Brain pericyte (primary cell): Measurements from ENCODE around the gene B4GALNT1.
"Not testable (repeated sequence)": the region's sequence is repeated elsewhere in the genome, so short reads cannot be mapped to it uniquely, and the experiment has no call there.

Source experiments
- DNase-seq: peaks from one replicate; pipeline ENCODE4 v3.0.0-alpha.2; 2012; ENCODE audit warnings: low read depth, low spot score

B4GALNT1 gene

DNA sequence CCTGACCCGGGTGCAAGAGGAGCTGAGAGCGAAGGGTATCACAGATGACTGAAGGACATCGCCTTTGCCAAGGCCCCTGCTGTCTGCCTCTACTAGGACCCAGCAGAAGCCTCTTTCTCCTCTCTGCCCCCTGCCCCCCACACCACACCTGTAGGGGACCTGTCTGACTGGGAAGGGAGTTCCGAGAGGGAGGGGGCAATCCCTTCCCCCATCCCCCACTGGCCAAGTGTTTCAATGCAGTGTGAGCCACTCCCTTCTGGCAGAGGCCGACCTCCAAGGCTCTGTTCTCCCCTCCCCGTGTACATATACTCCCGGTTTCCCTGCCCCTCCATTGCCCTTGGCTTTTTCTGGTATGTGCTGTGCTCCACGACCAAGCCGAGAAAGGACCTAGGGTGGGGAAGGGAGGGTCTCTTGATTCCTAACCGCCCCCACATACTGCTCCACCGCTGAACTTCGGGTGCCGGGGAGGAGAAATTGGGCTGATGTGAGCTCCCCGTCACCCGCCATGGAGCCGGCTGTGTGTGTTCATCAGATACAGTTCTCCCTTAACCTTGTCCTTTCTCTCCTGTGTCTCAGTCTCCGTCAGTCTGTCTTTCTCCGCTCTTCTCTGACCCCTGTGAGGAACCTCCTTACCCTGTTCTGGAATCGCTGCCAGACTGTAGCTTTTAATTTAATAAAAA, 23.8 kb downstream of the B4GALNT1 start:
- no peak for DNase-seq

DNA sequence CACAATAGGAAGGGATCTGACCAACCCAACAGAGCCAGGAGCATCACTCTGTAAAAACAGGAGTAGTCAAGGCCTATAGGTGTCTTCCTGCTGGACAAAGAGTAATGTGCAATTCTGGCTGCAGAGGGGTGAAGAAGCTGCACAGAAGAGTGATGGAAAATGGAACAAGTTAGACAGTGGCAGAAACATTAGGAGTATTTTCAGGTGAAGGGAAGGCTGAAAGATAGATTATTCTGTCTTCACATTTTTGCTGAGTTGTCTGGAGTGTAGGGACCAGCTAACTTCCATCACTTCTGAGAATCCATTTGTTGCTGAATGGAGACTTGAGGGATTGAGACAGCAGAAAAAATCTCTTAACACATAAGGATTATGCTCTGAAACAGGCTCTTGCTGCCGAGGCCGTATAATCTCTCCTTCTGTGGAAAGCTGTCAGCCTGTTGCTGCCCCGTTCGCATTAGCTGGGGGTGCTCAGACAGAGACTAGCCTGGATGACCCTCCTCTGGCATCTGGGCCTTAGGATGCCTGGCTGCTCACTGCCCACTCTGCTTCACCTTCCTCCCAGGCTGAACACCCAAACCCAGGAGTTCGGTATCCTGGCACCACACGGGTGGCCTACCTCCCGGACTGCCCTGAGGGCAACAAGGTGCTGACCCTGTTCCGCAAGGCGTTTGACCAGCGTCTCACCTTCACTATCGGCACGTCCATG, 24.9 kb downstream of the B4GALNT1 start:
- DNase-seq, result no peak

DNA sequence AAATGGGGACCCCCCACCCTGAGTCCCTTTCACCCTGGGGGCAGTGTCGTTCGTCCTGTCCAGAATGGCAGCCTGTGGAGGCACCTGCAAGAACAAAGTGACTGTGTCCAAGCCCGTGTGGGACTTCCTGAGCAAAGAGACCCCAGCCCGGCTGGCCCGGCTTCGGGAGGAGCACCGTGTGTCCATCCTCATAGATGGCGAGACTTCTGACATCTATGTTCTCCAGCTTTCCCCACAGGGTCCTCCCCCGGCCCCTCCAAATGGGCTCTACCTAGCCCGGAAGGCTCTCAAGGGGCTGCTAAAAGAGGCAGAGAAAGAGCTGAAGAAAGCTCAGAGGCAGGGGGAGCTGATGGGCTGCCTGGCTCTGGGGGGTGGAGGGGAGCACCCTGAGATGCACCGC, 26.2 kb downstream of the B4GALNT1 start:
- DNase-seq, result no peak

DNA sequence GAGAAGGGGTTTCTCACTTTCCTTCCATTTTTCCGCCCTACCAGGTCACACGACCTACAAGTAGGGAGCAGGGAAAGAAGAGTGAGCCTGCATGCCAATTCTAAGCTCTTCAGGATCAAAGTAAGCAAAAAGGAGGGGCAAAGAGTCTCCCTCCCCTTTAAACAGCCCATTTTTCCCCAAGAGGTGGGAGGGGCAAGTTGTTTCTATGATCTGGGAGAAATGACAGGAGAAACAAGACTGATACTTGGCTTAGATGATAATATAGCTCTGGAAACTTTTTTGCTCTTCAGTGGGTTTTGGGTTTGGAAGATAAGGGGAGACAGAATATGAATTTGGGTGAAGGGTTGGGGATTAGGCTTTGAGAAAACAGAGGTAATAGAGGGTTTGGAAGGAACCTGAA, 26.6 kb downstream of the B4GALNT1 start:
- DNase-seq, result no peak

DNA sequence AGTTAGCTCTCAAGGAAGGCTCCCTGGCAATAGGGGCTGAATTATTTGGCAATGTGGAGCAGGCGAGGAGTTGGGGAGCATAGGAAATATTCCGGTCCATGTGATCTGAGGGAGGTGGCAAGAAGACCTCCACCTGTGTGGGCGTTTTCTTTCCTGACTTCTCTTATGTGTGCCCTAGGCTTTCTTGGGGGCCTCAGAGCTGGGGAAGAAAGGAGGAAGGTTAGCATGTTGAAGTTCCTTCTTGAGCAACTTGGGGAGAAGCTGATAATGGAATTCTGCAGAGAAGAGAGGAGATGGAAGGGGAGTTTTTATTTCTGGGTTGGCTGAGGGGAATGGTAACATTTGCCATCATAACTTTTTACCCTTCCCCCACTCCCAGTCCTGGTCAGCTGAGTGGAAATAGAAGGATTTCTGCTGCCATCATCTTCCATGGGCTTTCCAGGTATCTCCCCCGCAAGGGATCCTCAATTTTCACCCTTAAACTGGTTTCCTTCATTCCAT, 27.1 kb downstream of the B4GALNT1 start:
- DNase-seq, result no peak

DNA sequence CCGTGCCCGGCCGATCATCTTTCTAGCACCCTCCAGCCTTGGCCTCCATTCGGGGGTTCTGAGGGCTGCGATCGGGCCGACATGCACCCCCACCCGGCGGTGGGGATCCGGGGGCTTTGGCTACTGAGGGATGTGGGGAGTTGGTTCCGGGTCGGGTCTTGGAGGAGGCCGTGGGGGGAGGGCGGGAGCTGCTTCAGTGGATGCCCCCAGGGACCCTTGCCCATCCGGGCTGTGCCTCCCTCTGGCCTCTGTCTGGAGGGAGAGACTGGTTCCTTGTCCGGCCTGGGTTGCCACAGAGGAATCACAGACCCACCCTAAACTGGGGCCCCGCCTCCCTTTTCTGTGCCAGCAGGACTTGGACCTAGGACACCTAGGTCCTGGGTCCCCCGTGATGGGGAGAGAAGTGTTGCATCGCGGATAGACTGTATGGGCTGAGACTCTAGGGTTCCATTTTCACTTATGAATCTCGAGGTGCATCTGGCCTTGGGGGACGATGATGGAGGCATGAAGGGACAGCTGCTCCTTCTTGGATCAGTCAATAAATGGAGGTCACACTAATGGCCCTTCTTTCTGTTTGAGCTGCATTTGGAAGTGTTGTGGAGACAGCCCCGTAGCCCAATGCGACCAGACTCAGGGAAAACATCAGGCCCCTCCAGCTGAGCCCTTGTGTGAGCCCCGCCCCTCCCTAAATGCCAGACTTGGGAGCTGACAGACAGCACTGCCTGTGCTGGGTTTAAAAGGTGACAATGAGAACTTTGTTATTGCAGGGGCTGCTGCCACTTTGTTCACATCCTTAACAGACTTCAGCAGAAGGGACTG, 27.8 kb downstream of the B4GALNT1 start:
- DNase-seq, result no peak

DNA sequence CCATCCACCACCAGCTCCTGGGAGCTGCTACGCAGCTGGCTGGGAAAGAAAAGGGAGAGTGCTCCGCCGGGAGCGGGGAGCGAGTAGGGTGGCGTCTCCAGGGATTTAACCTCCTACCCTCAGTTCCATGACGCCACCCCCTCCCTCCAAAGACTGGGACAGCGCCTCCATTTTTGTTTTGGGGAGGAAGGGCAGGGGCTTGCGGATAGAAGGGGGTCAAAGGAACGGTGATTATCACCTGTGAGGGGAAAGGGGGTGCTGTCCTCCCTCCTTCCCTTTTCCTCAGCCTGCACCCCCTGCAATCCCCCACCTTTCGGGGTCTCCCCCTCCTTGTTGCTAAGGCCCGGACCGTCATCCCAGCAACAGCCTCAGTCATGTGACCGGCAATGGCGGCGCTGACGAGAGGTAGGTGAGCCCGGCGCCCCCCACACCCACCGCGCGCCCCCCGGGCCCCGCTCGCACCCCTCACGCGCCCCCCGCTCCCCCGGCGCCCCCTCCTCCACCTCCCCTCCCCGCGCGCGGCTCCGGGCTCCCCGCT, 28.5 kb downstream of the B4GALNT1 start, which contains the start of gene DTX3:
Gene DTX3, plus strand, starts transcription at position 371 of the 538 bp plus-strand sequence. CDS start 1,694 bp downstream, outside the sequence.
- no peak for DNase-seq

DNA sequence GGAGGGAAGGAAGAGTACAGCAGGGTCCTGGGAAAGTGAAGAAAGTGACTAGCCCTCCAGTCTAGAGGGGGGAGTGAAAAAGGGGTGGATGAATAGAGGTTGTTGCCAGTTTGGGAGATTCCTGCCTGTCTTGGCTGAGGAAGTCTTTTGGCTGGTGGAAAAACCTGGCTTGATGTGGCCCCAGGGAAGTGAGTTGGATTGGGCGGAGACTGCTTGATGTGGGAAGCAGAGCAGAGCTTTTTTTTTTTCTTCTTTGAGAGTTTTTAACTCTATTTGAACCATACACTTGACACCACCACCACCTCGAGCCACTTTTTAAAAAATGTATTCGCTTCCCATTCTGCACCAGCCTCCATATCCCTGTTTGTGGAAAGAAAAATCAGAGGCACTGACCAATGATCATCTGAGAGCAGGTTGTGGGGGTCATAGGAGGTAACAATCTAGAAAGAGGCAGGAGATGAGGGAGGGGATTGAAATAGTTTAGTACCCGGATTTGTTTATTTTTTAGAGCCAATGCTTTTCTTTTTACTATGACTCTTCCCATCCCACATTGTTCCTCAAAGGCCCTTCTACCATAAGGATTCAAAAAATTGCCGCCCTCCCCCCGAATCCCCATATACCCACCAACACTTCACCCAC, 29.1 kb downstream of the B4GALNT1 start:
- DNase-seq, result no peak

DNA sequence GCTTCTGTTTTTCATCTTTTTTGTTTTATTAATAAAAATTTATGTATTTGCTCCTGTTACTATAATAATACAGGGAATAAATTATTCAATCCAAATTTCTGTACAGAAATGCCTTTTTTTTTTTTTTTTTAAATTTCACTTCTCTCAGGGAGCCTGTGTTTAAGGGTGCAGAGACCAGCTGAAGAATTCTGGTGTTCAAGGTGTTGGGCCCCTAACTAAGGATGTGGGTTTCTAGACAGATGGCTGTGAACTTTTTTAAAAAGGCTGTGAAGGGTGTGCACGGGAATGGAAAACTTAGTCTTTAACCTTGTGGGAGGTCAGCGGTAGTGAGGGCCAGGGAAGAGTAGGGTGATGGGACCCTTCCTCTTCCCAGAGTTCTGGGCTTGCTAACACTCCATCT, 29.7 kb downstream of the B4GALNT1 start:
- no peak for DNase-seq

DNA sequence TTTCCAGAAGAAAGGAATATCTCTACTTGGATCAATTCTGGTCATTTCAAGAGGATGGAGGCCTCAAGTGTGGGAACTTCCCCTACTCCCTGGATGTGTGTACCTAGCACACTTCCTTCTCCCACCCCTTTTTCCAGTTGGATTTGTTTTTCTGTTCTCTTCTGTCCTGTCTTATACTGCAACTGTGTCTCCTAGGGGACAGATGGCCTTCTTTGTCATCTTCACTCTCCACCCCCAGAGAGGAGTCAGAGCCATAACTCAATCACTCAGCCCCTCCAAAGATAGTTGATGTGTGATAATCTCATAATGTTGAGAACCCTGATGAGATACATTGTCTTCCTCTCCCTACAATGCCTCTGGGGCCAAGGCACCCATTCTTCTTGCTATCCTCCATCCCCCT, 30.5 kb downstream of the B4GALNT1 start:
- no peak for DNase-seq

DNA sequence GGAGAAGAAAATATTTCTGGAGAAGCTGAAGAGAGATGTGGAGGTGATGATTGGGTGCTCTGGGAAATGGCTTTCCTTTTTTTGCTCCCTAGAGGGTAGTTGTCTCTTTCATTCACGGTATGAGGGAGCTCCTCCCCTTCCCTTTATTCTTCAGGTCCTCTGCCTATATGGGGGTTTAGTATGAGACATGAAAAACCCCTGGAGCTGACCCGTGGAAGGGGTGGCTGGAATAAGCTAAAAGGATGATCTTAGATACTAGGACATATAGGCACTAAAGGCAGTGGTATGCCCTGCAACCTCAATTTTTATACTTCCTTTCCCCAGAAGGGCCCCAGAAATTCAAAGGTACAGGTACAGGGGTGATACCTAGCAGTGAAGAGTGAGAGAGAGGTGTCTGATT, 32.6 kb downstream of the B4GALNT1 start:
- no peak for DNase-seq

DNA sequence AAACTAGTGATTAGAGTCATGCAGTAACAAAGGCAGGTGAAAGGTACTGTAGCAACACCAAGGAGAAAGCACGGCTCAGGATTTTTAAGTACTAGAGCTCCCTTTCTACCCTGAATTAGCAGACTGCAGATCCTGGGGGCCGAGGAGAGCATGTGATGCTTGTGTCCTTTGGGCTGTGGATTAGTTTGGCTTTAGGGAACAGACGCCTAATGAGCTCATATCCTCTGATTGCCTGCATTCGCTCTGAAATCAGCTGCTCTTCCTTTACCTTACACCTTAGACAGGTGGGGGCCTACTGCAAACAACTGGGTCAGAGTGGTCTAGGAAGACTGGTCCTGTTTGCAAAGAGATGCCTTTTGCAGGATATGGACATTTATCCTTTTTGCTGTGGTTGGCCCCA, 39.8 kb downstream of the B4GALNT1 start:
- no peak for DNase-seq

DNA sequence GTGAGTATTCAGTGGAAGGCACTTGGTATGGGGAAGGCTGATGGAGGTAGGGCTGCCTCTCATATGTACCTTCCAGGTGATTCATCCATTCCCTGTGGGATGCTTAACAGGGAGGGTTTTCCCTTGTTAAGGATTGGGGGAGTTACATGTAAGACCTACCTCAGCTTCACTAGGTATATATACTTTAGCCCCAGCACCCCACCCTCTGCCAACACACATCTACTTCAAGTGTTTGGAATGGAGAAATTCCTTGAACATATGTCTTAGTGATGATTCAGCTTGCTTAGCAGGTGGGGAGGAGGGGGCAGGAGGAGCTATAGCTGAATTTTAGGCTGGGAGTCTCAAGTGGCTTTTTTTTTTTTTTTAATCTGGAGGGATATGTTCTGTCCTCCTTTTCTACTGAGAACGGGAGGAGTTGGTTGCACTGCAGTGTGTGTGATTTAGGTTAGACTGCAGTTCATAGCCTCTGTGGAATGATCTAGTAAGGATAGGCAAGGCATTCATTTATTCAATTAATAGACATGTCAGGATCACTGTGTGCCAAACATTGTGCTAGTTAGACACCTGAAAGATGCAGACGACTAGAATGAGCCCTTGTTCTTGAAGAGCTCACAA, 40.3 kb downstream of the B4GALNT1 start:
- DNase-seq, result no peak

DNA sequence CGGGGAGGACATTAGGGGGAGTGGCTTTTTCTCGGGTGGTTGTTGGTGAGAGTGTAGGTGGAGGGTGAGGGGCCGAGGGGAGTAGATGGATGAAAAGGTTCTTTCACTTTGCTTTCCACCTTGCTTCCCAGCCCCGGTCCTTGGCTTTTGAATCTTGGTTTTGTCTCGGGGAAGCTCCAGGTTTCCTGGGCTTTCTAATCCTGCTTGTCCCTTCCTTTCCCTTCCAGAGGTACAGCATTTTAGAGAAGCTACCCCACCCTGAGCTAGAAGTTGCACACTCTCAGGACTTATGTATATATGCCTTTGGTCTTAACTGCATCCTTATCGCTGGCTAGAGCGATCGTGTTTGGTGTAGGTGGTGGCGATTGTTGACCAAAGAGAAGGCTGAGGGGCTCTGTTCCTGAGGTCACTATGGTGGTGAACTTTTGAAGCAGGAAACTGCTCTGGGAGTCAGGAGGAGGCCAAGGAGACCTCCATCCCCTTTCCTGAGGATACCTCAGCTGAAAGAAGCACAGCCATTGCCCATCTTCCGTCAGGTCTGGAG, 41.1 kb downstream of the B4GALNT1 start:
- DNase-seq, result no peak

DNA sequence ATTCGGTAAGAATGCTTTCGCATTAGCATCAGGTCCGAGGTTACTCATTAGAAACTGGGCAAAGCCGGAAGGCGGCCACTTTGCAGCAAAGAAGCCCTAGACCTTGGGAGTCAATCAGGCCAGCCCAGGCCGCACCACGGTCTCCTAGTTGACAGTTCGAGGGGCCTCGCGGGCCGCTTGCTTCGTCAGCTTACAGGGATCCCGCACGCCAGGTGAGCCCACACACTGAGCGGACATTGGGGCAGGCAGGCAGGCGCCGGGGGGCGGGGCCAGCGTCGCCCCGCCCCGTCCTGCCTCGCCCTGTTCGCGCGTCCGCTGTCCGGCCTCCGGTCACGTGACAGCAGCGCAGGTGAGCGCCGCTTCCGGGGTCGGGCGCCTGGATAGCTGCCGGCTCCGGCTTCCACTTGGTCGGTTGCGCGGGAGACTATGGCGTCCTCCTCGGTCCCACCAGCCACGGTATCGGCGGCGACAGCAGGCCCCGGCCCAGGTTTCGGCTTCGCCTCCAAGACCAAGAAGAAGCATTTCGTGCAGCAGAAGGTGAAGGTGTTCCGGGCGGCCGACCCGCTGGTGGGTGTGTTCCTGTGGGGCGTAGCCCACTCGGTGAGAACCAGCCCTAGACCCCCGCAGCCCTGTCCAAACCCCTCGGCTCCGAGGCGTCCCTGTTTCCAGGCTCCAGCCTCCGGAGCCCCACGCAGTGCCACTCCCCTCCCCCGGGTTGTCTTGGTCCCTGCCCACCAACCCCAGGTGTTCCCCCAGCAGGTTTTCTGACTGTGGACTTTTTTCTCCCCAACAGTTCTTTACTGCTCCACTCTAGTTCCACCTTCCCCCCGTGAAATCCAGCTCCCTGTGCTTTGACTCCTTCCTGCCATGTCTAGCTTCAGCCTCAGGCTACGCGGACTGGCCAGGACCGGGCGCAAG, 41.9 kb downstream of the B4GALNT1 start, which contains the start of gene PIP4K2C:
Gene PIP4K2C, plus strand, starts transcription at position 329 of the 918 bp plus-strand sequence. Its CDS starts 98 bp downstream, at position 427.
- DNase-seq, result no peak

DNA sequence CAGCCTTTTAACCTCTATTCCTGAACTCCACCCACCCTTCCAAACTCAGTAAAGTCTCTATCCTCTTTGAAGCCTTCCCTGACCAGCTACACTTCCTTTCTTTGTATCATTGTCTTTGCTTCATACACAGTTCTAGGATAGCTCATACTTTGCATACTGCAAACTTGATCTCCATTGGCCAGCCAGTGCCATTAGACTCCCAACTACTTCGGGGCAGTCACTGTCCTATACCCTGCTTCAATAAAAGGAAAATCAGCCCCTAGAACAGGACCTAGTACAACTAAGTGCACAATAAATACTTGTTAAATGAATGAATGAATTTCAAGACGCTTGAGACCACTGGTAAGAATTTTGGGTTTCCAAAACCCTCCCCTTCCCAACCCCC, 42.5 kb downstream of the B4GALNT1 start:
- no peak for DNase-seq

DNA sequence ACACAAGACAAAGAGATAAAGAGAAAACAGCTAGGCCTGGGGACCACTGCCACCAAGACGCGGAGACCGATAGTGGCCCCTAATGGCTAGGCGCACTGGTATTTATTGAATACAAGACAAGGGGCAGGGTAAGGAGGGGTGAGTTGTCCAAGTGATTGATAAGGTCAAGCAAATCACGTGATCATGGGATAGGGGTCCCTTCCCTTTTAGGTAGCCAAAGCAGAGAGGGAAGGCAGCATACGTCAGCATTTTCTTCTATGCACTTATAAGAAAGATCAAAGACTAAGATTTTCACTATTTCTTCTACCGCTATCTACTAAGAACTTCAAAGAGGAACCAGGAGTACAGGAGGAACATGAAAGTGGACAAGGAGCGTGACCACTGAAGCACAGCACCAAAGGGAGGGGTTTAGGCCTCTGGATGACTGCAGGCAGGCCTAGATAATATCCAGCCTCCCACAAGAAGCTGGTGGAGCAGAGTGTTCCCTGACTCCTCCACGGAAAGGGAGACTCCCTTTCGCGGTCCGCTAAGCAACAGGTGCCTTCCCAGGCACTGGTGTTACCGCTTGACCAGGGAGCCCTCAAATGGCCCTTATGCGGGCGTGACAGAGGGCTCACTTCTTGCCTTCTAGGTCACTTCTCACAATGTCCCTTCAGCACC, 43.9 kb downstream of the B4GALNT1 start:
- not testable (repeated sequence) for DNase-seq

DNA sequence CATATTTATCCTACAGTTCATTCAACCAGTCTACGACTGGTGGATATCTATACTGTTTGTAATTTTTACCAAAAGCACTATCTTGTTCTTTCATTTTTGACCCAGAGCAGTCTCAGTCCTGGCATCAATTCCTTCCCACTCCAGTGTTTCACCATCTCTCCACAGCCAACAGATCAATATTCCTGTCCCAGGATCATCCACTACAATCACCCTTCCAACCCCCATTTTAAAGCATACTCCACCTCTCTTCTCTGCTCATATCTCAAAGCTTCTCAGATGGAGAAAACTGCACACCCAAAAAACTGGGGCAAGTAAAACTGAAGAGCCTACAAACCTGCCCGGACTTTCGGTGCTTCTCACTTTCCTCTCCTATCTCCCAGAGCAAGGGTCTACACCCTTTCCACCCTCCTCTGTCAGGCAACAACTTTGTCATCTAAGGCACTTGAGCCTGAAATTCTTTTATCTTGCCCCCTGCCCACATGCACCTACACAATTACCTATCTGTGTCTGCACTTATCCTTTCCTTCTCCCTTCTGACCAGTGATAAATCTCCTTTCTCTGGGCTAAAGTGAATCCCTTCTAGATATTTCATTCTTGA, 46.1 kb downstream of the B4GALNT1 start:
- DNase-seq, result no peak

DNA sequence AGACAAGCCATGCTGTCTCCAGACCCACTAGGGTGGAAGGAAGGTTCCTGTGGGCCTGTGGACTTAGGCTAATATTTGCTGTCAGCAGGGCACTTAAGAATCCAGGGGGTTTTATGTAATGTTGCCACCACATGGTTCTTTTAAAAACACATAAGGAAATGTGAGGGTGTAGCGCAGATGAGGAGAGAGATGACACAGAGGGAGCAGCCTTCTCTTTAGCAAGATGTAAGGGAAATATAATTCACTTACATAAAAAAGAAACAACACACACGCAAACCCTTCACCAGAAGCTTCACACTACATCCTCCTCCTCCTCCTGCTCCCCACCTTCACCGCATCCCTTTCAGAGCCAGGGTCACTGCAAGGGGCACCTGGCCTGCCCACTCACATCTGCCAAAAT, 46.9 kb downstream of the B4GALNT1 start:
- DNase-seq, result no peak
